Epithelial cell of esophagus (primary cell): ENCODE results near the gene ITPR1.

Source experiments
- DNase-seq: peaks from one replicate; pipeline ENCODE4 v3.0.0; 2010; ENCODE audit warnings: low read depth
- H3K4me3 ChIP-seq: 2 replicates; pipeline ENCODE4 v1.5.1; 2011; ENCODE audit warnings: mild to moderate bottlenecking, low read length, control low read depth
- TF ChIP-seq, protein P1 (sequence below): IDR thresholded peaks from 2 replicates; pipeline ENCODE4 v1.5.1; 2011; ENCODE audit warnings: low read depth, mild to moderate bottlenecking, low read length, control low read depth, inconsistent platforms; ENCODE audit not compliant: insufficient read depth; ENCODE audit errors: missing control alignments

Gene ITPR1

DNA sequence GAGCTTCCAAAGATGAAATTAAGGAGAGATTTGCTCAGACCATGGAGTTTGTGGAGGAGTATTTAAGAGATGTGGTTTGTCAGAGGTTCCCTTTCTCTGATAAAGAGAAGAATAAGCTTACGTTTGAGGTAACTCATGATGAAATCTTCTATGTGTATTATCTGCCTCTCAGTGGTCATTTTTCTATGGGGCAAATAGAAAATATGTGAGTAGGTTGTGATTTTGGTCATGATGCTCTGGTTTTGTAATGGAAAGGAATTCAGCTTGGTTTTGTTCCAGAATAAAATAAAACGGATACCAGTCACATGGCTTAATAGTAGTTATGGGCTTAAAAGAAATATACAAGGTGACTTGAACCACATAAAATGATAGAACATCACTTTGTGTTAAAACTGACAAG lies 181.1 kb downstream of the ITPR1 start:
- no peak overlapping the region for H3K4me3 ChIP-seq
- no peak for DNase-seq
- TF ChIP-seq, protein P1, sequence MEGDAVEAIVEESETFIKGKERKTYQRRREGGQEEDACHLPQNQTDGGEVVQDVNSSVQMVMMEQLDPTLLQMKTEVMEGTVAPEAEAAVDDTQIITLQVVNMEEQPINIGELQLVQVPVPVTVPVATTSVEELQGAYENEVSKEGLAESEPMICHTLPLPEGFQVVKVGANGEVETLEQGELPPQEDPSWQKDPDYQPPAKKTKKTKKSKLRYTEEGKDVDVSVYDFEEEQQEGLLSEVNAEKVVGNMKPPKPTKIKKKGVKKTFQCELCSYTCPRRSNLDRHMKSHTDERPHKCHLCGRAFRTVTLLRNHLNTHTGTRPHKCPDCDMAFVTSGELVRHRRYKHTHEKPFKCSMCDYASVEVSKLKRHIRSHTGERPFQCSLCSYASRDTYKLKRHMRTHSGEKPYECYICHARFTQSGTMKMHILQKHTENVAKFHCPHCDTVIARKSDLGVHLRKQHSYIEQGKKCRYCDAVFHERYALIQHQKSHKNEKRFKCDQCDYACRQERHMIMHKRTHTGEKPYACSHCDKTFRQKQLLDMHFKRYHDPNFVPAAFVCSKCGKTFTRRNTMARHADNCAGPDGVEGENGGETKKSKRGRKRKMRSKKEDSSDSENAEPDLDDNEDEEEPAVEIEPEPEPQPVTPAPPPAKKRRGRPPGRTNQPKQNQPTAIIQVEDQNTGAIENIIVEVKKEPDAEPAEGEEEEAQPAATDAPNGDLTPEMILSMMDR = no peak

DNA sequence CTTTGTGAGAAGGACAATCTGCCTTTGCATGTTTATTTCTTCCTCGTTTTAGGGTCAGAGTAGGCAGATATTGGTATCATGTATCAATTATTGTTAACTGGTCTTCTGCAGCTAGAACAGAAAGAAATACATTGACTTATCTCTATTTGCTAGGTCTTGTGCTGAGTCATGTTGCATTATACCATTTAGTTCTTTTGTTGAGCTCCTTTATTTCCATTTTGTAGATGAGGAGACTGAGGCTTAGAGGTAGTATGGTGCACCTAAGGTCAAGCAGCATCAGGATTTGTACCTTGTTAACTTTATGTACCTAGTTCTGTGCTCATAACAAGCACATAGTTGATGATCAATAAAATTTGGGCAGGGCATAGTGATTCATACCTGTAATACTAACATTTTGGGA lies 182.6 kb downstream of the ITPR1 start:
- TF ChIP-seq, protein P1 = no peak
- DNase-seq = no peak
- H3K4me3 ChIP-seq = no peak overlapping the region

DNA sequence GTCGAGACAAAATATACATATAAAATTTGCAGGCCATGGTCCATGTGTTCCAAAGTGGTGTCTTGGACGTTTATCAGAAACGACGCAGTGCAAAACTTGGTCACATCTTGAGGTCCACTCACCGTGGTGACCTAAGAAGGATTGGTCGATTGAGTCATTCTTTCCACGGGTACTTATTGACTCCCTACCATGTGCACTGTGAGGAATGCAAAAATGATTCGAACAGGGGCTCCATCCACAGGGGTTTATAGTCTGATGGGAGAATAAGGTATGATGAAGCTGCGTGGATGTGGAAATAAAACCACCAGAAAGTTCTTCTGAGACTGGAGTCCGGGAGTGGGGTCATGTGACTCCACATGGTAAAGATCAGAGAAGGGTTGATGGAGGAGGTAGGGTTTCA lies 185.2 kb downstream of the ITPR1 start:
- H3K4me3 ChIP-seq = no peak overlapping the region
- TF ChIP-seq, protein P1 = no peak
- no peak for DNase-seq

DNA sequence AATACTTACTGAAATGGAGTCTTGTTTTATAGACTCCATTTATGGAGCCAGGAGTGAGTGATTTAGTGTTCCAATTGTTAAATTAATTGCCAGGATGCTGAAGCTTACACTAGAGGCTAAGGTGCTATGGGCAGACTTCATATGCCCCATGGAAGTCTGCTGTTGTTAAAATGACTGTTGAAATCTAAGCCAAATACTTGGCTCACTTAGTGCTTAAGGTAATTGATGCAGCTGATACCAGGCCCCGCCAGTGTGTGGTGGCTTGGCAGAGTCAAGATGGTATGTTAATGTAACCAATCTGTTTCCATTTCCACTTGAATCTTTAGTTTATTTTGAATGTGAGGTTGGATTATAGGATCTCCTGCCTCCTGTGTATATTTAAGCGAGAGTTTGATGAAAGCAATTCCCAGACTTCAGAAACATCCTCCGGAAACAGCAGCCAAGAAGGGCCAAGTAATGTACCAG lies 187.1 kb downstream of the ITPR1 start:
- no peak overlapping the region for H3K4me3 ChIP-seq
- TF ChIP-seq, protein P1 = no peak
- DNase-seq = no peak

DNA sequence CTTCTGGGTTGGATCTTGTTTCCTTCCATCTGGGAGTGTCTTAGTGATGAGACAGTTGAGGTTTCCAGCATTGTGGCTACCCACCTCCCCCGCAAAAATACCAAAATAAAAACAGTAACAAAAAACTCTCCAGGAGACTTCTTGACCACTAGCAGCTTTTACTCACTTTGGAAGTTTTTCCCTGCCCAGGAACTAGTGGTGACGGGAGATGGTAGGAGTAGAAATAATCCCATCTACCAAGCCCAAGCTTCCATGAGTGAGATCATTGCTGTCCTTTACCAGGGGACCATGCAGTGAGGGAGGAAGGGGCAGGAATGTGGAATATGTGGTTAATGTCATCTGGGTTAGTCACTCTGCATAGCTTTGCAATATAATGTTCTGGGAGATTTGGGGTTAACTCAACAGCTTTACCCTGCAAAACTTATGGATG lies 187.7 kb downstream of the ITPR1 start:
- H3K4me3 ChIP-seq = no peak overlapping the region
- TF ChIP-seq, protein P1 = no peak
- no peak for DNase-seq

DNA sequence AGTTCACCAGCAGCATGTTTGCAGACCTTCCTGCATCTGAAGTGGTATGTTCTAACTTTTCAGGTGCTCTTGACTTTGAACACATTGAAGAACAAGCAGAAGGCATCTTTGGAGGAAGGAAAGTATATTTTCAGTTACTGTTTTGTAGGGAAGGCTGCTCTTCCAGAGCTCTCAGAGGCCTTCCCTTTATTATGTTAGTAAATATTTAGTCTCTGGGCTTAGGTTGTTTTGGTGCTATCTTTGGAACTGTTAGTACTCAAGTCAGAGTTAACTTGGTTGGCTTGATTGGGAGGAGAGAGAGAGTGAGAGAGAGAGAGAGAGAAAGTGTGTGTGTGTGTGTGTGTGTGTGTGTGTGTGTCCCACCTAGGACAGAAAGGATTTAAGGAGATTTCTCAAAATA lies 188.2 kb downstream of the ITPR1 start:
- TF ChIP-seq, protein P1 = no peak
- no peak overlapping the region for H3K4me3 ChIP-seq
- DNase-seq = no peak

DNA sequence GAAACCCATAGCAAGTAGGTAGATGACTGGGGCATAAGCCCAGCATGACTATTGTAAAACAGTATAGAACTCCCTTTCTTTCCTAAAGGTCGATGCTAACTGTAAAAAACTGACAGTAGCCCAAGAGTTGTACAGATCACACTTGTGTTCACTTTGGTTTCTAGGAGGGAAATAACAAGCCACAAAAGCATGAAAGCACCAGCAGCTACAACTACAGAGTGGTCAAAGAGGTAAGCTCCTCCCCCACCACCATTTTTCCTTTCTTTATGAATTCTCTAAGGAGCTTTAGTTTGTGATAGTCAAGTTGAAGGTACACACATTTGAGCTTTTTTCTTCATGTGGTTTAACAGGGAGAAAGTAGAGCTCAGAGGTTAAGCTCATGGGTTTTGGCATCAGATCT lies 191.0 kb downstream of the ITPR1 start:
- H3K4me3 ChIP-seq = no peak overlapping the region
- no peak for DNase-seq
- TF ChIP-seq, protein P1 = no peak
